Heart right ventricle (tissue), 16 donors: ENCODE results near the gene SLC2A5. TPM values are rescaled to one million over a fixed set of nuclear protein-coding genes. Genes with fewer than 3 reads are reported as not detected.
A peak's percentile ranks its signal among the peaks of the same experiment; 100 is the strongest.
"Not testable (repeated sequence)": the region's sequence is repeated elsewhere in the genome, so short reads cannot be mapped to it uniquely, and the experiment has no call there.

Source experiments
- ATAC-seq, 8 donors: fragments of 200-7000 bp; cut with Tn5 transposase; one replicate each; pipeline ENCODE4 v1.9.1; 2020; ENCODE audit warnings: mild to moderate bottlenecking in 8 of 8, moderate library complexity in 8 of 8, moderate number of reproducible peaks in 1 of 8
- DNase-seq, 2 donors: peaks; one replicate each; pipeline ENCODE4 v3.0.0-alpha.2; 2020
- H3K27ac ChIP-seq, 10 donors: fragments of 200-600 bp; sonication (generic) in 2 of 10; one replicate each; pipeline versions ENCODE4 v1.5.0 to v1.8.0; 2020 to 2022; ENCODE audit warnings: mild to moderate bottlenecking in 3 of 10
- H3K27me3 ChIP-seq, 7 donors: fragments of 200-600 bp; one replicate each; pipeline ENCODE4 v1.8.0; 2021 to 2022; ENCODE audit warnings: mild to moderate bottlenecking in 2 of 7
- H3K36me3 ChIP-seq, 9 donors: fragments of 200-600 bp; sonication (generic) in 1 of 9; one replicate each; pipeline versions ENCODE4 v1.5.0 to v1.8.0; 2020 to 2022; ENCODE audit warnings: mild to moderate bottlenecking in 2 of 9
- H3K4me1 ChIP-seq, 9 donors: fragments of 200-600 bp; sonication (generic) in 1 of 9; one replicate each; pipeline versions ENCODE4 v1.5.0 to v1.8.0; 2020 to 2022; ENCODE audit warnings: mild to moderate bottlenecking in 4 of 9
- H3K4me3 ChIP-seq, 10 donors: fragments of 200-600 bp; sonication (generic) in 2 of 10; one replicate each; pipeline versions ENCODE4 v1.5.0 to v1.8.0; 2020 to 2022; ENCODE audit warnings: mild to moderate bottlenecking in 7 of 10, moderate library complexity in 2 of 10
- H3K9me3 ChIP-seq, 11 donors: fragments of 200-600 bp in 10 of 11; sonication (generic) in 2 of 11; one replicate each; pipeline versions ENCODE4 v1.5.0 to v1.8.0; 2013 to 2022; ENCODE audit warnings: mild to moderate bottlenecking in 2 of 11, control low read depth in 1 of 11, moderate library complexity in 1 of 11
- WGBS, 2 donors: extraction: QIAGEN DNeasy Blood & Tissue Kit; methylation state at CpG; one replicate each; pipeline ENCODE4 v1.1.7; 2013; ENCODE audit warnings: inconsistent platforms in 1 of 2; 5-methylcytosine and 5-hydroxymethylcytosine counted together
- intact Hi-C, 10 donors: fragments of 100-400 bp; cut with DNase I; formaldehyde crosslinking; loops; one replicate each; pipeline versions ENCODE4 v1.11.1 to v1.14.2; 2022
- polyA plus RNA-seq, 2 donors: library from polyadenylated mRNA; stranded (reverse); fragments of 200-250 nt; gene quantifications; one replicate each; pipeline ENCODE4 v1.2.3, GENCODE V29; 2013
- total RNA-seq, 10 donors: library from RNA; stranded (reverse); fragmentation: NEBNext Ultra II Directional in 3 of 10; extraction: Animal tissue kit (Norgen Biotek cat#: 25700) in 3 of 10; gene quantifications; one replicate each; pipeline versions ENCODE4 v1.2.1 to v1.2.4, GENCODE V29; 2021 to 2023
- TF ChIP-seq, protein P1 (sequence below), 9 donors: fragments of 200-600 bp; sonication (generic) in 2 of 9; IDR thresholded peaks; one replicate each; pipeline versions ENCODE4 v1.5.0 to v1.8.0; 2021 to 2022; ENCODE audit warnings: antibody characterized with exemption in 9 of 9, mild to moderate bottlenecking in 5 of 9, moderate library complexity in 1 of 9
- donor health status: Arrhythmogenic right ventricular cardiomyopathy.
- donor health status: ischemic (EF 13 %, LVEDD 7.1; RV severe dilation, severe dysfunction).
- donor health status: healthy with polysubstance abuse.
- donor health status: DM: no; HTN: yes; CAD: no.
- donor health status: DM: no; HTN: no; CAD: no.
- donor health status: ischemic (EF 25% LVEDD 6.9; RV normal size, moderate dysfunction).
- donor health status: ischemic (EF 25% LVEDD 5.7; RV mildly dilated, moderate dysfunction).
- donor health status: healthy.
- donor health status: DM: yes; HTN: yes; CAD: no.
- donor health status: Ischemic cardiomyopathy.
- donor health status: ischemic (EF 35%, LVEDD 5.7; RV mildly dilated, moderate dysfunction).
- donor health status: nonischemic (EF 11% LVEDD 7.7; RV severe dilation, severe dysfunction).
- donor health status: DM: yes; HTN: yes; CAD: no.
- donor health status: PGD.
- donor health status: ischemic (EF 29% LVEDD 5.4; RV normal size, mild dysfunction).
- donor health status: nonischemic (EF 23%, LVEDD 6.1; RV moderate dilation, normal function).

Gene SLC2A5
- total and polyA plus RNA-seq, 12 donors = 0.39 to 15.6 (median 3.8) TPM

DNA sequence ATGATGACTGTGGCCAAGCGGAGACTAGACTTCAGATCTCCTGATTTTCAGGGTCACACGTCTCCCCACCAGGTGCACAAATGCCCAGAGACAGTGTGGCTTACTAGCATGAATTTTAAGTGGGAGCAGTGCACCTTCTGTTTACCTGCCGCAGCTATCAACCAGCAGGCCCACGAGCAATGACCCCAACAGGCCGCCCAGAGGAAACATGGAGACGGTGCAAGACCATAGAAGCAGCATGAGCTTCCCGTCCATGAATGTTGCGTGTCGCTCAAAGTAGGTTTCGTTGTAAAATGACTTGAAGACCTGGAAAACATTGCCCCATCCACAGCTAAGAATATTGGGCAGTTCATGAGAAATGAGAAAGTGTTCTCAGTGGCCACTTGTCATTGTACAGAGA, 46.7 kb downstream of the SLC2A5 start:
- intact Hi-C loops = no loop called here
- H3K27me3 ChIP-seq = peaks cover 0 to 2% (median 0%) of the 10 kb centered on the region in 7 donors
- no peak overlapping the region for H3K4me3 ChIP-seq
- no peaks in the 10 kb centered on the region for H3K36me3 ChIP-seq
- ATAC-seq = no peak
- H3K27ac ChIP-seq = no peak overlapping the region
- H3K4me1 ChIP-seq = peaks cover 0 to 10% (median 0%) of the 10 kb centered on the region in 9 donors
- no peaks in the 10 kb centered on the region for H3K9me3 ChIP-seq
- DNase-seq = no peak
- TF ChIP-seq, protein P1, sequence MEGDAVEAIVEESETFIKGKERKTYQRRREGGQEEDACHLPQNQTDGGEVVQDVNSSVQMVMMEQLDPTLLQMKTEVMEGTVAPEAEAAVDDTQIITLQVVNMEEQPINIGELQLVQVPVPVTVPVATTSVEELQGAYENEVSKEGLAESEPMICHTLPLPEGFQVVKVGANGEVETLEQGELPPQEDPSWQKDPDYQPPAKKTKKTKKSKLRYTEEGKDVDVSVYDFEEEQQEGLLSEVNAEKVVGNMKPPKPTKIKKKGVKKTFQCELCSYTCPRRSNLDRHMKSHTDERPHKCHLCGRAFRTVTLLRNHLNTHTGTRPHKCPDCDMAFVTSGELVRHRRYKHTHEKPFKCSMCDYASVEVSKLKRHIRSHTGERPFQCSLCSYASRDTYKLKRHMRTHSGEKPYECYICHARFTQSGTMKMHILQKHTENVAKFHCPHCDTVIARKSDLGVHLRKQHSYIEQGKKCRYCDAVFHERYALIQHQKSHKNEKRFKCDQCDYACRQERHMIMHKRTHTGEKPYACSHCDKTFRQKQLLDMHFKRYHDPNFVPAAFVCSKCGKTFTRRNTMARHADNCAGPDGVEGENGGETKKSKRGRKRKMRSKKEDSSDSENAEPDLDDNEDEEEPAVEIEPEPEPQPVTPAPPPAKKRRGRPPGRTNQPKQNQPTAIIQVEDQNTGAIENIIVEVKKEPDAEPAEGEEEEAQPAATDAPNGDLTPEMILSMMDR (IDR thresholded peaks at IDR 0.05) = no peak
- WGBS, 2 donors = 97 to 99% methylated on average over 10 of the region's 10 CpGs

DNA sequence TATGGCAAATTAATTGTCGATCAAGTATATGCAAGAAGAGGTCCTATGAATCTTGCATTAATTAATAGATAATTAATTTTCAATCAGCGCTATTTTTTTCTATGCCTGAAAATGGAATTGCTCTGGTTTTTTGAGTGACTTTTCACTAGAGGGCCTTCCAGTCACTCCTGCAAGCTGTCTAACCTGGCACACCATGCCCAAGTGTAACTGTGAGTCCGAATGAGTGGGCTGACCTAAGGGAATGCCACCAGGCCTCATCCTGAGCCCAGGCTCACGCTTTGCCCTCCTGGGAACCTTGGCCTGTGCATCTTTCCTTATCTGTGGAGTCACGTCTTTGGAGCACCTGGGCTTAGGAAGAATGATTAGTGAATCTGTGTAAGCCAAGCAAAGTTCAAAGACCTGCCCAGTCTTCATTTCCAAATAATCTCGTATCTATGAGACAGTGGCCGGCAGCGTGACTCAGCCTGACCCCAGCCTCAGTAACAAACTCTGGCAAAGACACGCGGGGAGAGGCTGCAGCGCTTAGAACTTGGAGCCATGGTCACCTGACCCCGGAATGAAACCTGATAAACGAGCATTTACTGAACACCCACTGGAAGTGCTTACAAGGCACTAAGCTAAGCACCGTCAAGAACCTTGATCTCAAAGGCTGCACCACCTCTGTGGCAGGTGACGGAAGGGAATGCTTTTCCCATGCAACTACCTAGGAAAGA, 47.3 kb downstream of the SLC2A5 start:
- 70% methylated on average over 12 to 14 of the region's 15 CpGs for WGBS, 2 donors
- ATAC-seq, H3K27ac ChIP-seq, DNase-seq, H3K4me1 ChIP-seq, intact Hi-C loops, H3K27me3 ChIP-seq, H3K36me3 ChIP-seq, H3K9me3 ChIP-seq, H3K4me3 ChIP-seq: not testable (repeated sequence)

DNA sequence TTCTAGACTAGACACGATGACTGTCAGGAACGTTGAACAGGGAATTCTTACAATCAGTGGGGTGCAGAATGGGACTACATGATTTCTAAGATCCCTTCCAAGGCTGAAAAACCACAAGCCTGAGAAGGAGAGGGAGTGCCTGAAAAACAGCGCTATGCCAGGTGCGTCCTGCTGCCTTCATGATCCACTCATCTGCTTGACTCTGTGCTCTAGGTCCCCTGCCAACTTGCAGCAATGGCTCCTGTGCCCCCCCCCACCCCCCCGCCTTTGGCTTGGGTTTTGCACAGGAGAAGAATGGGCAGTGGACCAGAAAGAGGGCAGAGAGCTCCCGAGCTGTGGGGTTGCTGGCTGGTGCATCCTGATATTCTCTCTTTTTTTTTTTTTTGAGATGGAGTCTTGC, 49.1 kb downstream of the SLC2A5 start:
- Histone ChIP-seq H3K27ac (no peak overlapping the region), H3K4me1 (peaks cover 0 to 10% (median 0%) of the 10 kb centered on the region in 9 donors), H3K36me3 (no peaks in the 10 kb centered on the region), H3K9me3 (no peaks in the 10 kb centered on the region), H3K4me3 (no peak overlapping the region), H3K27me3 (peaks cover 0 to 2% (median 0%) of the 10 kb centered on the region in 7 donors)
- 60 to 67% methylated on average over 6 of the region's 6 CpGs for WGBS, 2 donors
- intact Hi-C loops = no loop called here
- TF ChIP-seq, protein P1 (IDR thresholded peaks at IDR 0.05) = no peak
- no peak for ATAC-seq
- no peak for DNase-seq

DNA sequence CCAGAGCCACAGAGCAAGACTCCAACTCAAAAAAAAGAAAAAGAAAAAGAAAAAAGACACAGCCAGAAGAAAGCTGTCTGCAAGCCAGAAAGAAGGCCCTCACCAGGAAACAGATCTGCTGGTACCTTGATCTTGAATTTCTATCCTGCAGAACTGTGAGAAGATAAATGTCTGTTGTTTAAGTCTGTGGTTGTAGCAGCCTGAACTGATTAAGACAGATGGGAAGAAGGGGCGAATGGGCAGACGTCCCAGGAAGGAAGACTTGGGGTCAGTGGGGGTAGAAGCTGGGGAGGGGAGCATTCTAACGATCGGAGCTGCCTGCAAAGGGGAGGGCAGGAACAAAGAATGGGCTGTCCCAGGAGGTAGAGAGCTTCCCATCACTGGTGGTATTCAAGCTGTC, 49.5 kb downstream of the SLC2A5 start:
- H3K27ac ChIP-seq = no peak overlapping the region
- H3K27me3 ChIP-seq = peaks cover 0 to 2% (median 0%) of the 10 kb centered on the region in 7 donors
- DNase-seq (no peak), ATAC-seq (no peak)
- peaks cover 0 to 10% (median 0%) of the 10 kb centered on the region in 9 donors for H3K4me1 ChIP-seq
- H3K9me3 ChIP-seq = no peaks in the 10 kb centered on the region
- 46 to 54% methylated on average over 4 of the region's 4 CpGs for WGBS, 2 donors
- intact Hi-C loops = loop anchor here in 2 of 10 donors (10.0 kb wide), 2 partner anchors 75 to 175 kb away; no protein-coding TSS in a partner anchor
- TF ChIP-seq, protein P1 (IDR thresholded peaks at IDR 0.05) = no peak
- H3K36me3 ChIP-seq = no peaks in the 10 kb centered on the region
- H3K4me3 ChIP-seq = no peak overlapping the region

DNA sequence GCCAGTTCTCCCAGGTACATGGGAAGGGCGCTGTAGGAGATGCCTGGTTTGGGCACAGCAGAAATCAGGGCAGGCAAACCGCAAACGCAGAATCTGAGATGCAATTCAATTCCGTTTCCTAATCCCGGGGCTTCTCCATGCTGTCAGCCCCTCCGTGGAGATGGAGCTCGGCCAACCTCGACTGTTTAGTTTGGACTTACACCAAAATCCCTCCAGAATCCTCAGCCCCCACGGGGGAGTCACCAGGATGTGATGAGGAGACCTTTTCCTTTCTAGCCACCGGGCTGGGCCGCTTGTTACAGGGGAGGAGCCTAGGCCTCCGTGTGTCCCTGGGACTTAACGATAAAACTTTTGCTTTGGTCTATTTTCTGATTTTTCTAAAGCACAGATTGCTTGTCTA, 51.1 kb downstream of the SLC2A5 start:
- H3K9me3 ChIP-seq = no peaks in the 10 kb centered on the region
- H3K4me1 ChIP-seq = peaks cover 0 to 10% (median 0%) of the 10 kb centered on the region in 9 donors
- peak in 1 of 2 donors; percentile 29 for DNase-seq
- H3K27me3 ChIP-seq = peaks cover 0 to 2% (median 0%) of the 10 kb centered on the region in 7 donors
- 38 to 55% methylated on average over 13 of the region's 13 CpGs for WGBS, 2 donors
- no peaks in the 10 kb centered on the region for H3K36me3 ChIP-seq
- intact Hi-C loops = loop anchor here in 2 of 10 donors (10.0 kb wide), 2 partner anchors 76 to 176 kb away; no protein-coding TSS in a partner anchor
- peak in 7 of 8 donors; percentile 34 to 84 (median 57) for ATAC-seq
- peak overlapping the region in 2 of 10 donors; percentile 6 to 27 for H3K27ac ChIP-seq
- TF ChIP-seq, protein P1 (IDR thresholded peaks at IDR 0.05) = no peak
- H3K4me3 ChIP-seq = peak overlapping the region in 1 of 10 donors; percentile 23
